Endothelial cell of umbilical vein (primary cell): Measurements from ENCODE around the gene ZNF667. TPM values are rescaled to one million over a fixed set of nuclear protein-coding genes. Genes with fewer than 3 reads are reported as not detected.

Source experiments
- BruUV-seq: library from RNA; stranded (reverse); fragments of 400-500 nt; replicated peaks from 2 replicates; lab custom pipeline; 2021; lab: Mats Ljungman, UMichigan
- CTCF ChIA-PET: fragments of 300-600, 350-600 bp; sonication (Branson Sonifier 250); formaldehyde crosslinking; loops from one replicate; lab custom pipeline; 2021; ENCODE audit warnings: antibody characterized with exemption, inconsistent platforms; lab: Charles Lee
- POLR2A ChIA-PET: fragments of 300-600, 350-600 bp; sonication (Branson Sonifier 250); formaldehyde crosslinking; loops from one replicate; lab custom pipeline; 2021; ENCODE audit warnings: antibody characterized with exemption, inconsistent platforms; lab: Charles Lee
- DNase-seq: peaks from one replicate; pipeline ENCODE4 v3.0.0-alpha.2; 2011; ENCODE audit warnings: low read depth, low spot score
- FAIRE-seq: peaks from 2 replicates; lab custom pipeline; 2011; peaks lifted over from hg19 to GRCh38; lab: Jason Lieb, UNC
- H2AFZ ChIP-seq: 2 replicates; pipeline ENCODE4 v1.6.0; 2012; ENCODE audit warnings: low read depth, low read length, control low read depth, inconsistent platforms
- H3K27ac ChIP-seq: 2 replicates; pipeline ENCODE4 v1.5.1; 2011; ENCODE audit warnings: low read depth, mild to moderate bottlenecking, control low read depth, low read length, moderate library complexity; ENCODE audit not compliant: insufficient read depth
- H3K27me3 ChIP-seq, 2 experiments: 2 replicates each; pipeline versions ENCODE4 v1.6.0 to v1.6.1; 2011; ENCODE audit warnings: low read length in 2 of 2, mixed read lengths in 1 of 2; ENCODE audit not compliant: control insufficient read depth in 2 of 2, insufficient read depth in 2 of 2
- H3K36me3 ChIP-seq, 2 experiments: 2 replicates in 1 of 2; 3 replicates in 1 of 2; pipeline ENCODE4 v1.5.1; 2011; ENCODE audit warnings: low read length in 2 of 2, mild to moderate bottlenecking in 1 of 2, moderate library complexity in 1 of 2; ENCODE audit not compliant: control insufficient read depth in 2 of 2, insufficient read depth in 2 of 2; ENCODE audit errors: extremely low read depth in 1 of 2
- H3K4me1 ChIP-seq: 3 replicates; pipeline ENCODE4 v1.5.1; 2011; ENCODE audit warnings: mild to moderate bottlenecking, low read length; ENCODE audit not compliant: control insufficient read depth, insufficient read depth; ENCODE audit errors: extremely low read depth
- H3K4me2 ChIP-seq: 2 replicates; pipeline ENCODE4 v1.6.1; 2011; ENCODE audit warnings: low read length, control low read depth, mixed read lengths; ENCODE audit not compliant: insufficient read depth
- H3K4me3 ChIP-seq, 3 experiments: fragments of 200-600 bp in 1 of 3; sonication (generic), shearing (Covaris generic) in 1 of 3; replicated peaks in 1 of 3; 2 replicates each; pipeline ENCODE4 v1.5.1; 2011 to 2016; ENCODE audit warnings: control low read depth in 3 of 3, low read length in 3 of 3, mild to moderate bottlenecking in 2 of 3, inconsistent platforms in 1 of 3, low read depth in 1 of 3, moderate library complexity in 1 of 3; ENCODE audit not compliant: insufficient read depth in 1 of 3
- H3K79me2 ChIP-seq: 2 replicates; pipeline ENCODE4 v1.6.0; 2012; ENCODE audit warnings: low read length, inconsistent platforms; ENCODE audit not compliant: control insufficient read depth, insufficient read depth
- H3K9ac ChIP-seq: replicated peaks from 2 replicates; pipeline ENCODE3; 2011; ENCODE audit warnings: low read length, control low read depth; ENCODE audit not compliant: insufficient read depth; ENCODE audit errors: extremely low read depth
- H3K9me1 ChIP-seq: replicated peaks from 3 replicates; pipeline ENCODE4 v1.6.0; 2011; ENCODE audit warnings: mild to moderate bottlenecking, low read length; ENCODE audit not compliant: control insufficient read depth, insufficient read depth; ENCODE audit errors: extremely low read depth
- H3K9me3 ChIP-seq: replicated peaks from 2 replicates; pipeline ENCODE4 v1.5.1; 2012; ENCODE audit warnings: low read length, inconsistent platforms; ENCODE audit not compliant: control insufficient read depth, insufficient read depth
- H4K20me1 ChIP-seq: replicated peaks from 2 replicates; pipeline ENCODE3; 2011; ENCODE audit warnings: mild to moderate bottlenecking, low read length; ENCODE audit not compliant: control insufficient read depth, insufficient read depth; ENCODE audit errors: extremely low read depth
- EZH2 ChIP-seq: IDR thresholded peaks from 2 replicates; pipeline ENCODE4 v1.6.1; 2012; ENCODE audit warnings: borderline replicate concordance, low read depth, mild to moderate bottlenecking, moderate library complexity, low read length, inconsistent platforms; ENCODE audit not compliant: severe bottlenecking
- GATA2 ChIP-seq: IDR thresholded peaks from 2 replicates; pipeline ENCODE4 v1.7.0; 2011; ENCODE audit warnings: low read depth, mild to moderate bottlenecking, moderate library complexity, mixed read lengths, low read length; ENCODE audit not compliant: insufficient read length, insufficient read depth
- JUN ChIP-seq: IDR thresholded peaks from 2 replicates; pipeline ENCODE4 v1.6.1; 2011; ENCODE audit warnings: borderline replicate concordance, low read depth; ENCODE audit not compliant: insufficient read length, insufficient read depth
- POLR2A ChIP-seq: IDR thresholded peaks from 2 replicates; pipeline ENCODE4 v1.6.1; 2012; ENCODE audit warnings: low read depth, mild to moderate bottlenecking, control low read depth, low read length
- POLR2AphosphoS5 ChIP-seq: IDR thresholded peaks from 2 replicates; pipeline ENCODE4 v1.6.1; 2012; ENCODE audit warnings: low read depth, mild to moderate bottlenecking, control low read depth, low read length, moderate library complexity; ENCODE audit not compliant: insufficient read depth
- dilution Hi-C: fragments of 300-500 bp; cut with MboI; formaldehyde crosslinking; loops from one replicate; pipeline ENCODE4 v1.15.0; 2019; ENCODE audit warnings: low sequenced_read_pairs; ENCODE audit not compliant: extremely low pct_ligation_motif_present
- intact Hi-C: fragments of 100-400 bp; cut with micrococcal nuclease; formaldehyde crosslinking; loops from one replicate; pipeline ENCODE4 v1.10.0; 2022
- polyA plus RNA-seq, 4 experiments: library from polyadenylated mRNA; depleted of rRNA in 3 of 4; stranded (reverse) in 3 of 4; unstranded in 1 of 4; fragments of >200 nt; gene quantifications; 2 replicates each; pipeline versions ENCODE4 v1.2.1 to v1.2.3, GENCODE V29; 2011 to 2012; ENCODE audit warnings: missing spikeins in 1 of 4
- total RNA-seq: library from RNA; stranded (reverse); gene quantifications from 2 replicates; pipeline ENCODE4 v1.2.3, GENCODE V29; 2021
- TF ChIP-seq, protein P1 (sequence below): IDR thresholded peaks from 2 replicates; pipeline ENCODE4 v1.6.1; 2011; ENCODE audit not compliant: insufficient read depth, insufficient read length
- TF ChIP-seq, protein P2 (sequence below), 2 donors: IDR thresholded peaks; 1 replicate in 1 of 2; 2 replicates in 1 of 2; pipeline ENCODE4 v1.5.1; 2011; ENCODE audit warnings: low read length in 2 of 2, mild to moderate bottlenecking in 2 of 2, moderate library complexity in 2 of 2, control low read depth in 1 of 2, inconsistent platforms in 1 of 2, low read depth in 1 of 2; ENCODE audit not compliant: insufficient read depth in 1 of 2; ENCODE audit errors: extremely low read depth in 1 of 2

The ZNF667 gene
- total and polyA plus RNA-seq, 2 donors (not counting 3 experiments of a cell fraction or from before 2014, with no cell fraction given), result 0.35 to 1.3 TPM

DNA sequence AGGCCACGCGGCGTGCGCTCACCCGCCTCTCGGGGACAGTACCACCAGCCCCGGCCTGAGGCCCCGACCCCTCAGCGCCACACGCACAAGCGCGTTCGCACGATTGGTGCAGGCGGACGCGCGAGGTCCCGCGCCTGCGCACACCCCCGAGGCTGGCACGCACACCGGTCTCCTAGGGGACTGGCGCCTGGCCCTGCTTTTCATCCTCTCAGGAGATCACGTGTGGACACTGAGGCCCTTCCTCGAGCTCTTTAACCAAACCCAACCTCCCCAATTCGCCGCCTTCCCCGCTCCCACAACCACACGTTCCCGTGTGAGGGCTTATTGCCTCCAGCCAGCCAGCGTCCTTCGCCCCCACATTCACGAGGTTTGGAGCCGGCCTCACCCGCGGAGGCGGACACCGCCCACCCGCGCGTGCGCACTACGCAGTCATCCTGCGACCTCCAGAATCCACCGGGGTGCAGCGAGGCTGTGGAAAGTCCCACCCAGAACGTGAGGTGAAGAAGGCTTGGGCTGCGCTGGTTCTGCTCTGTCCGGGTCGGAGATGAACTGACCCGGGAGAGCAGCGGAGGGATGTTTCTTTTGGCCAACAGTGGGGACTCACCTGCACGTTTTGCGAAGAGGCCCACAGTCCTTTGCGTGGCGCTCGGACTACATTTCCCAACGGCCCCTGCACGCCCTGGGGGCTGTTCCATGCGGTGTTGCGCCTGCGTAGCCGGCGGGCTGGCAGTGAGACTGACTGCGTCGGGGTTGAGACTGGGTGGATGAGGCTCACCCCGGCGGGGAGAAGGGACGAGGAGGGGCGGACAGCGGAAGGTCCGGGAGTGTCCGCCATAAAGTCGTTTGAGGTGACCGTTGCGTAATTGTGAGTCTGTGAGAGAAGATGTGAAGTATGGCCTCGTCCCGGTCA lies 539 bp upstream of the ZNF667 start:
- Histone ChIP-seq H3K4me3 (peak overlapping the region in 2 of 3 experiments; percentile 54 to 65), H3K9ac (peak overlapping the region; percentile 6), H3K9me3 (no peaks in the 10 kb centered on the region), H3K79me2 (no peaks in the 10 kb centered on the region), H3K36me3 (no peaks in the 10 kb centered on the region), H4K20me1 (no peaks in the 10 kb centered on the region), H3K4me2 (peak overlapping the region; percentile 73), H3K27ac (no peak overlapping the region), H3K27me3 (no peaks in the 10 kb centered on the region), H3K9me1 (no peaks in the 10 kb centered on the region), H2AFZ (peak overlapping the region; percentile 32), H3K4me1 (no peaks in the 10 kb centered on the region)
- CTCF ChIA-PET, result no interaction called here
- BruUV-seq, result no TSS peak
- FAIRE-seq, result peak; percentile 4
- TF ChIP-seq EZH2, result no peak
- TF ChIP-seq, protein P1, sequence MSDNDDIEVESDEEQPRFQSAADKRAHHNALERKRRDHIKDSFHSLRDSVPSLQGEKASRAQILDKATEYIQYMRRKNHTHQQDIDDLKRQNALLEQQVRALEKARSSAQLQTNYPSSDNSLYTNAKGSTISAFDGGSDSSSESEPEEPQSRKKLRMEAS, result peak; percentile 31
- dilution Hi-C loops (no loop called here), intact Hi-C loops (loop anchor here (1.0 kb wide), 1 partner anchor 30 kb away; the partner anchor contains the start of gene ZNF471)
- POLR2A ChIA-PET, result no interaction called here
- peak; percentile 82 for DNase-seq

DNA sequence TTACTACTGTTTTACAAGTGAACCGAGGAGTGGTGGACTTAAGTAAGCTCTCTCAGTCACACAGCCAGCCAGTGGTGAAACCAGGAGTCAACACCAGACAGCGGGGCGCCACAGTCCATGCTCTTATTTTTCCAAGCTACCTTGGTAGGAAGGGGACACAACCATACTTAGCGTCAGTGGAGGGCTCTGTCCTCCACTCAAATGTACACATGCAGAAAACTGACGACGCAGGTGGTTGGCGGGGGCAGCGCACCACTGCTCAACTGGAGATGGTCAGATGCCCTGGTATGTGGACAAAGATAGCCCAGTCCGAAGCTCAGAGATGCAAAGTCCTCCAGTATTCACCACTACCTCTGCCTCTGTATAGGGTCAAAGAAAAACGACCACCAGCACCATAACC lies 1.1 kb downstream of the ZNF667 start:
- POLR2A ChIA-PET, result no interaction called here
- no peaks in the 10 kb centered on the region for H3K36me3 ChIP-seq
- H3K9ac ChIP-seq, result no peak overlapping the region
- H3K4me3 ChIP-seq, result no peak overlapping the region
- FAIRE-seq, result no peak
- H3K27me3 ChIP-seq, result no peaks in the 10 kb centered on the region
- no peak overlapping the region for H3K4me2 ChIP-seq
- H3K79me2 ChIP-seq, result no peaks in the 10 kb centered on the region
- BruUV-seq, result no TSS peak
- dilution Hi-C loops, result no loop called here
- H3K4me1 ChIP-seq, result no peaks in the 10 kb centered on the region
- DNase-seq, result no peak
- CTCF ChIA-PET, result no interaction called here
- intact Hi-C loops, result no loop called here
- H3K27ac ChIP-seq, result no peak overlapping the region
- H4K20me1 ChIP-seq, result no peaks in the 10 kb centered on the region
- TF ChIP-seq POLR2A (no peak), GATA2 (no peak), JUN (no peak), POLR2AphosphoS5 (no peak)
- TF ChIP-seq, protein P2, sequence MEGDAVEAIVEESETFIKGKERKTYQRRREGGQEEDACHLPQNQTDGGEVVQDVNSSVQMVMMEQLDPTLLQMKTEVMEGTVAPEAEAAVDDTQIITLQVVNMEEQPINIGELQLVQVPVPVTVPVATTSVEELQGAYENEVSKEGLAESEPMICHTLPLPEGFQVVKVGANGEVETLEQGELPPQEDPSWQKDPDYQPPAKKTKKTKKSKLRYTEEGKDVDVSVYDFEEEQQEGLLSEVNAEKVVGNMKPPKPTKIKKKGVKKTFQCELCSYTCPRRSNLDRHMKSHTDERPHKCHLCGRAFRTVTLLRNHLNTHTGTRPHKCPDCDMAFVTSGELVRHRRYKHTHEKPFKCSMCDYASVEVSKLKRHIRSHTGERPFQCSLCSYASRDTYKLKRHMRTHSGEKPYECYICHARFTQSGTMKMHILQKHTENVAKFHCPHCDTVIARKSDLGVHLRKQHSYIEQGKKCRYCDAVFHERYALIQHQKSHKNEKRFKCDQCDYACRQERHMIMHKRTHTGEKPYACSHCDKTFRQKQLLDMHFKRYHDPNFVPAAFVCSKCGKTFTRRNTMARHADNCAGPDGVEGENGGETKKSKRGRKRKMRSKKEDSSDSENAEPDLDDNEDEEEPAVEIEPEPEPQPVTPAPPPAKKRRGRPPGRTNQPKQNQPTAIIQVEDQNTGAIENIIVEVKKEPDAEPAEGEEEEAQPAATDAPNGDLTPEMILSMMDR (IDR thresholded peaks at IDR 0.05; ENCODE audit: extremely low read depth in 1 of 2, insufficient read depth in 1 of 2, low read depth in 1 of 2, low read length in 2 of 2), result no peak
- no peaks in the 10 kb centered on the region for H3K9me1 ChIP-seq
- no peaks in the 10 kb centered on the region for H3K9me3 ChIP-seq
- no peak overlapping the region for H2AFZ ChIP-seq
